ELF-1 (cell line): ENCODE measurements around the gene HCLS1.
A peak's percentile ranks its signal among the peaks of the same experiment; 100 is the strongest.
"Not testable (repeated sequence)": the region's sequence is repeated elsewhere in the genome, so short reads cannot be mapped to it uniquely, and the experiment has no call there.

ENCODE experiments used
- DNase-seq: peaks from one replicate; pipeline ENCODE4 v3.0.0-alpha.2; 2016; ENCODE audit warnings: low read depth, low spot score

The HCLS1 gene

DNA sequence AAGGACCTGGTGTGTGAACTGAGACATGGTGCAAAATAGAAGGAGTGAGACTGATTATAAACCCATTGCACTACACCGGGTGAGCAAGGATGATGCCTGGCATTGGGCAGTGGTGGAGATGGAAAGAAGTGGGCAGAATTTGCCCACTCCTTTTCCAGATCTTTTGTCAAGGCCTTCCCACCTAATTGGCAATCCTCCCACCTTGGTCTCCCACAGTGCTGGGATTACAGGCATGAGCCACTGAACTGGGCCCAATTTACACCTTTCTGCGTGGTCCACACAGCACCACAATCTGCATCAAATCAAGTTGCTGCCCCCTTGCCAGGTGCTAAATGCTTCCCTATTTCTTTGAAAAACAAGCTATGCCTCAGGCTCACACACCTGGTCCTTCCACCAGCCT lies 62.1 kb downstream of the HCLS1 start:
- DNase-seq: no peak

- no peak for DNase-seq
These were observed 64.8 kb downstream of the HCLS1 start for GRCh38 chr3:121595765-121596406.

- DNase-seq: no peak
These were observed 65.9 kb downstream of the HCLS1 start for GRCh38 chr3:121594850-121595249.

- DNase-seq: not testable (repeated sequence)
These were observed 66.9 kb downstream of the HCLS1 start for GRCh38 chr3:121593806-121594205.

GRCh38 chr3:121592856-121593702 lies 67.6 kb downstream of the HCLS1 start, which contains the start of gene FBXO40:
FBXO40 (plus strand) TSS chr3:121593379; CDS start chr3:121620576, 27,197 bp downstream.
- peak; percentile 68 for DNase-seq

GRCh38 chr3:121584418-121584817 lies 76.3 kb downstream of the HCLS1 start:
- no peak for DNase-seq

- no peak for DNase-seq
These were observed 79.0 kb downstream of the HCLS1 start for GRCh38 chr3:121581691-121582090.
